SU-DHL-6 (cell line): ENCODE measurements around the gene UNC93B1.
"Not testable (repeated sequence)": the region's sequence is repeated elsewhere in the genome, so short reads cannot be mapped to it uniquely, and the experiment has no call there.

Source experiments
- EZH2phosphoT487 ChIP-seq: fragments of 200-600 bp; sonication (generic), shearing (Covaris generic); conservative IDR thresholded peaks from 2 replicates; pipeline ENCODE4 v1.6.1; 2018; ENCODE audit warnings: mild to moderate bottlenecking, antibody characterized with exemption, low read length, moderate library complexity, mixed read lengths
- TF ChIP-seq, protein P1 (sequence below): fragments of 200-600 bp; sonication (generic); IDR thresholded peaks from one replicate; pipeline ENCODE4 v1.5.1; 2017; ENCODE audit warnings: antibody characterized with exemption, mild to moderate bottlenecking, low read length, moderate library complexity; ENCODE audit not compliant: insufficient read depth, poor library complexity, severe bottlenecking

DNA sequence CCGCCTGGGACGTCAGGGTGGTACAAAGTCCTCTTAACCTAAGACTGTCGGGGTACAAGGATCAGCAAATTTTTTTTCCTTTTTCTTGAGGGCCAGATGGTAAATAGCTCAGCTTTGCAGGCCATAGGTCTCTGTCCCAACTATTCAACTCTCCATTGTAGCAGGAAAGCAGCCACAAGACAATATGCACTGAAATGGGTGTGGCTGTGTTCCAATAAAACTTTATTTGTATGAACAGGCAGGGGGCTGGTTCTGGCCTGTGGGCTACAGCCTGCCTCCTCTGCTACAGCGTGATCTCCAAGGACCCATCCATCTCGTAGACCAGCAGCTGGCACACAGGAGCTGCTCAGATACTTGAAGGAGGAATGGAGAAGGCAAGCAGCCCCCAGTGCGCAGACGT lies 56.1 kb downstream of the UNC93B1 start:
- TF ChIP-seq, protein P1, sequence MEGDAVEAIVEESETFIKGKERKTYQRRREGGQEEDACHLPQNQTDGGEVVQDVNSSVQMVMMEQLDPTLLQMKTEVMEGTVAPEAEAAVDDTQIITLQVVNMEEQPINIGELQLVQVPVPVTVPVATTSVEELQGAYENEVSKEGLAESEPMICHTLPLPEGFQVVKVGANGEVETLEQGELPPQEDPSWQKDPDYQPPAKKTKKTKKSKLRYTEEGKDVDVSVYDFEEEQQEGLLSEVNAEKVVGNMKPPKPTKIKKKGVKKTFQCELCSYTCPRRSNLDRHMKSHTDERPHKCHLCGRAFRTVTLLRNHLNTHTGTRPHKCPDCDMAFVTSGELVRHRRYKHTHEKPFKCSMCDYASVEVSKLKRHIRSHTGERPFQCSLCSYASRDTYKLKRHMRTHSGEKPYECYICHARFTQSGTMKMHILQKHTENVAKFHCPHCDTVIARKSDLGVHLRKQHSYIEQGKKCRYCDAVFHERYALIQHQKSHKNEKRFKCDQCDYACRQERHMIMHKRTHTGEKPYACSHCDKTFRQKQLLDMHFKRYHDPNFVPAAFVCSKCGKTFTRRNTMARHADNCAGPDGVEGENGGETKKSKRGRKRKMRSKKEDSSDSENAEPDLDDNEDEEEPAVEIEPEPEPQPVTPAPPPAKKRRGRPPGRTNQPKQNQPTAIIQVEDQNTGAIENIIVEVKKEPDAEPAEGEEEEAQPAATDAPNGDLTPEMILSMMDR, result not testable (repeated sequence)
- TF ChIP-seq EZH2phosphoT487, result not testable (repeated sequence)
